Measurements from ENCODE around the gene TFDP3.

The TFDP3 gene, protein sequence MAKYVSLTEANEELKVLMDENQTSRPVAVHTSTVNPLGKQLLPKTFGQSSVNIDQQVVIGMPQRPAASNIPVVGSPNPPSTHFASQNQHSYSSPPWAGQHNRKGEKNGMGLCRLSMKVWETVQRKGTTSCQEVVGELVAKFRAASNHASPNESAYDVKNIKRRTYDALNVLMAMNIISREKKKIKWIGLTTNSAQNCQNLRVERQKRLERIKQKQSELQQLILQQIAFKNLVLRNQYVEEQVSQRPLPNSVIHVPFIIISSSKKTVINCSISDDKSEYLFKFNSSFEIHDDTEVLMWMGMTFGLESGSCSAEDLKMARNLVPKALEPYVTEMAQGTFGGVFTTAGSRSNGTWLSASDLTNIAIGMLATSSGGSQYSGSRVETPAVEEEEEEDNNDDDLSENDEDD

DNA sequence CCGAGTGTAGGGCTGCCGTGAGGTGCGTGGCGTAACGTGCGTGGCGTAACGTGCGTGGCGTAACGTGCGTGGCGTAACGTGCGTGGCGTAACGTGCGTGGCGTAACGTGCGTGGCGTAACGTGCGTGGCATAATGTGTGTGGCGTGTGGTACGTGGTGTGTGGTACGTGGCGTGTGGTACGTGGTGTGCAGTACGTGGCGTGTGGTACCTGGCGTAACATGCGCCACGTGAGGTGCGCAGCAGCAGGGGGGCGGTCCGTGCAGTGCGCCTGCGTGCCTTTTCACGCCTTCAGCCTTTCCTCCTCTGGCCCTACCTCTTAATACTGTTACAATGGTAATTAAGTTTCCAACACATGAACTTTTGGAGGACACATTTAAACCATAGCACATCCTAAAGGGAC lies at the start of gene TFDP3:
TFDP3 (minus strand) TSS at position 26 of the 400 bp plus-strand sequence. CDS start 95 bp downstream, outside the sequence.
- Histone ChIP-seq H3K27me3 (replicated peaks; ENCODE audit: control insufficient read depth, insufficient read depth, low read length) (no peaks in the 10 kb centered on the region), H3K4me3 (replicated peaks; ENCODE audit: low read depth, low read length) (no peak within 1 kb of the TSS), H3K36me3 (ENCODE audit: control insufficient read depth, insufficient read depth, low read length) (no peaks in the 10 kb centered on the region)
- TF ChIP-seq, protein P1, sequence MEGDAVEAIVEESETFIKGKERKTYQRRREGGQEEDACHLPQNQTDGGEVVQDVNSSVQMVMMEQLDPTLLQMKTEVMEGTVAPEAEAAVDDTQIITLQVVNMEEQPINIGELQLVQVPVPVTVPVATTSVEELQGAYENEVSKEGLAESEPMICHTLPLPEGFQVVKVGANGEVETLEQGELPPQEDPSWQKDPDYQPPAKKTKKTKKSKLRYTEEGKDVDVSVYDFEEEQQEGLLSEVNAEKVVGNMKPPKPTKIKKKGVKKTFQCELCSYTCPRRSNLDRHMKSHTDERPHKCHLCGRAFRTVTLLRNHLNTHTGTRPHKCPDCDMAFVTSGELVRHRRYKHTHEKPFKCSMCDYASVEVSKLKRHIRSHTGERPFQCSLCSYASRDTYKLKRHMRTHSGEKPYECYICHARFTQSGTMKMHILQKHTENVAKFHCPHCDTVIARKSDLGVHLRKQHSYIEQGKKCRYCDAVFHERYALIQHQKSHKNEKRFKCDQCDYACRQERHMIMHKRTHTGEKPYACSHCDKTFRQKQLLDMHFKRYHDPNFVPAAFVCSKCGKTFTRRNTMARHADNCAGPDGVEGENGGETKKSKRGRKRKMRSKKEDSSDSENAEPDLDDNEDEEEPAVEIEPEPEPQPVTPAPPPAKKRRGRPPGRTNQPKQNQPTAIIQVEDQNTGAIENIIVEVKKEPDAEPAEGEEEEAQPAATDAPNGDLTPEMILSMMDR (IDR thresholded peaks at IDR 0.05; ENCODE audit: insufficient read depth, low read length, poor library complexity, severe bottlenecking), result no peak
- no peak for DNase-seq (ENCODE audit: extremely low read depth, insufficient read length)

GRCh38 chrX:133267621-133268020 lies 49.5 kb upstream of the TFDP3 start:
- no peaks in the 10 kb centered on the region for H3K27me3 ChIP-seq (replicated peaks; ENCODE audit: control insufficient read depth, insufficient read depth, low read length)
- H3K4me3 ChIP-seq (replicated peaks; ENCODE audit: low read depth, low read length), result no peak overlapping the region
- TF ChIP-seq, protein P1 (IDR thresholded peaks at IDR 0.05; ENCODE audit: insufficient read depth, low read length, poor library complexity, severe bottlenecking), result no peak
- DNase-seq (ENCODE audit: extremely low read depth, insufficient read length), result no peak
- H3K36me3 ChIP-seq (ENCODE audit: control insufficient read depth, insufficient read depth, low read length), result no peaks in the 10 kb centered on the region

- DNase-seq (ENCODE audit: extremely low read depth, insufficient read length), result no peak
- TF ChIP-seq, protein P1 (IDR thresholded peaks at IDR 0.05; ENCODE audit: insufficient read depth, low read length, poor library complexity, severe bottlenecking), result no peak
- Histone ChIP-seq H3K4me3 (replicated peaks; ENCODE audit: low read depth, low read length) (no peak overlapping the region), H3K27me3 (replicated peaks; ENCODE audit: control insufficient read depth, insufficient read depth, low read length) (no peaks in the 10 kb centered on the region), H3K36me3 (ENCODE audit: control insufficient read depth, insufficient read depth, low read length) (no peaks in the 10 kb centered on the region)
Observed at GRCh38 chrX:133265331-133265730, 47.2 kb upstream of the TFDP3 start.

- Histone ChIP-seq H3K36me3 (ENCODE audit: control insufficient read depth, insufficient read depth, low read length) (no peaks in the 10 kb centered on the region), H3K4me3 (replicated peaks; ENCODE audit: low read depth, low read length) (no peak overlapping the region), H3K27me3 (replicated peaks; ENCODE audit: control insufficient read depth, insufficient read depth, low read length) (no peaks in the 10 kb centered on the region)
- no peak for DNase-seq (ENCODE audit: extremely low read depth, insufficient read length)
- TF ChIP-seq, protein P1 (IDR thresholded peaks at IDR 0.05; ENCODE audit: insufficient read depth, low read length, poor library complexity, severe bottlenecking), result no peak
Observed at GRCh38 chrX:133258481-133258880, 40.3 kb upstream of the TFDP3 start.

- no peak for DNase-seq (ENCODE audit: extremely low read depth, insufficient read length)
- no peaks in the 10 kb centered on the region for H3K27me3 ChIP-seq (replicated peaks; ENCODE audit: control insufficient read depth, insufficient read depth, low read length)
- TF ChIP-seq, protein P1 (IDR thresholded peaks at IDR 0.05; ENCODE audit: insufficient read depth, low read length, poor library complexity, severe bottlenecking), result no peak
- H3K4me3 ChIP-seq (replicated peaks; ENCODE audit: low read depth, low read length), result no peak overlapping the region
- no peaks in the 10 kb centered on the region for H3K36me3 ChIP-seq (ENCODE audit: control insufficient read depth, insufficient read depth, low read length)
Observed at GRCh38 chrX:133254666-133255065, 36.5 kb upstream of the TFDP3 start.
